HG02610 (cell line): ENCODE measurements around the gene KIAA1671.

Source experiments
- ATAC-seq: cut with Tn5 transposase; IDR thresholded peaks from one replicate; pipeline ENCODE4 v1.9.1; 2021; ENCODE audit warnings: mild to moderate bottlenecking, moderate library complexity; ENCODE audit not compliant: unreplicated experiment

Gene KIAA1671

GRCh38 chr22:24977370-24978221, 25.1 kb downstream of the KIAA1671 start:
- no peak for ATAC-seq

GRCh38 chr22:24978308-24978707, 25.8 kb downstream of the KIAA1671 start:
- no peak for ATAC-seq

DNA sequence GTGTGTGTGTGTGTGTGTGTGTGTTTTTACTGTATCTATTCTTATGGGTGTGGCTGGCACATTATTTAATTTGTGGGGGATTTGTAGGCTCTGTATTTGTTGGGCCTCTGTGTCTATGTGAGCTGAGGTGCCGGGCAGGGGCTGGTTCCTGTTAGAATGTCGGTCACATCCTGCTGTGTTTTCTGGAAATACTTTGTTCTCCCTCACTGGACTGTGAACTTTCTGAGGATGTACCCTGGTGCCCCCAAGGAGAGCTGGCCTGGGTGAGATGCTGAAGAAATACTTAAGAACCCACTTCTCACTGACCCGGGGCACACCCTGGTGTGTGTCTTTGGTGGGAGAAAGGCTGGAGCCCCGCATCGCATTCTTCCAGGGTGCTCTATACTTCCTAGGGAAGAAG, 28.6 kb downstream of the KIAA1671 start:
- ATAC-seq, result no peak

DNA sequence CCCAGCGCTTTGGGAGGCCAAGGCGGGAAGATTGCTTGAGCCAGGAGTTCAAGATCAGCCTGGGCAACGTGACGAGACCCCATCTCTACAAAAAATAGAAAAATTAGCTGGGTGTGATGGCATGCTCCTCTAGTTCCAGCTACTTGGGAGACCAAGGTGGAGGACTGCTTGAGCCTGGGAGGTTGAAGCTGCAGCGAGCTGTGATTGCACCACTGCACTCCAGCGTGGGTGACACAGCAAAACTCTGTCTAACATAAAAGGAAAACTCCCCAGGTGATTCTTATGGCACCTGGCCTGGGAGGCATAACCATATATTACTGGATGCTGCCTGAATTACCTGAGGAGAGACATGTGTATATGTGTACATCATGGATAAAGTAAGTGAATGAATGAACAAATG, 29.1 kb downstream of the KIAA1671 start:
- no peak for ATAC-seq

DNA sequence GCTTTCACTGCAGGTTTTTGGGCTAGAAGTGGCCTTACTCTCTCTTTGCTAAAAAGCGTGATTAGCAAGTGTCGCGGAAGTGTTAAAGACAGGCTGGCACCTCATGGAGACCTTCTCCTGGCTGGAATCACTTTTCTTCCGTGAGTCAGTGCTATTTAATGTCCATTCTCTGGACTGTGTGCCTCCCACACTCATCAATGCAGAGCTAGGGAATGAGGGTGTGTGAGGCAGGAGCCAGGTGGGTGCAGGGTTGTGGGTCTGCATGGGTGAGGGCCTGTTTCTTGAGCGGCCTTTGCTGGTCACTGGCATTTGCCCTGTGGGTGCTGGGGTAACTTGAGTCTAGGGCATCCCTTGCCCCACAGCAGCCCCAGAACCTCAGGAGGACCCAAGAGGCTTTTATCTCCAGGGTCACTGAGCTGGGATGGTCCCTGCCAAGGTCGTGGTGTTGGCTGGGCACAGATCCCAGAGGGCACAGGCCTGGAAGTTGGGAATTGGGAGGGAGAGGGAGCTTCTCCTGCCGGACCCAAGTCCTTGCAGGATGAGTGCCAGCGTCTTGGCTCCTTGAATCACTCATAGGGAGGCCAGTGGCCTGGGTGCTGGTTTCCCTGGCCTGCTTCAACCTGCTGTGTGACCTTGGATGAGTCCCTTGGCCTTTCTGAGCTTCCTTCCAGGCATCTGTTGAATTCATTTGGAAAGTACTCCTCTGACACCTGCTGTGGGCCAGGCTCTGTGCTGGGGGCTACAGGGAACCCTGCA, 30.0 kb downstream of the KIAA1671 start:
- ATAC-seq, result no peak

- no peak for ATAC-seq
Measured at GRCh38 chr22:24983151-24983550, 30.6 kb downstream of the KIAA1671 start.

DNA sequence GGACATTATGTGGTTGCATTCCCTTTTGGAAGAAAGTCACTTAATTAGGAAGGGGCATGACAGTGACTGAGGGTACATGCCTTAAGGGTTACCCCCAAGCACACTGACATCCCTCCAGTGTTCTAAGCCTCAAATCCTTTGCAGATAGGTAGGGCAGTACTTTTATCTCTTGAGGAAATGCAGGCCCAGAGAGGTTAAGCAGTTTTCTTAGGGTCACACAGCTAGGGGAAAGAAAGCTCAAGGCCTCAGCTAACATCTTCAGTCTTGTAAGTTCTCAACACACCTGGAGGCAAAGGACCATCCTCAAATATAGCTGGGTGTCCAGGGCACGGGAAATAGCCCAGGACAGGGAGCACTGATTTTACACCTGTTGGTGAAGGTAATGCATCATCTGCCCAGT, 31.6 kb downstream of the KIAA1671 start:
- ATAC-seq, result no peak

- ATAC-seq, result no peak
Measured at GRCh38 chr22:24985826-24986214, 33.3 kb downstream of the KIAA1671 start.

GRCh38 chr22:24986816-24987215, 34.3 kb downstream of the KIAA1671 start:
- no peak for ATAC-seq

DNA sequence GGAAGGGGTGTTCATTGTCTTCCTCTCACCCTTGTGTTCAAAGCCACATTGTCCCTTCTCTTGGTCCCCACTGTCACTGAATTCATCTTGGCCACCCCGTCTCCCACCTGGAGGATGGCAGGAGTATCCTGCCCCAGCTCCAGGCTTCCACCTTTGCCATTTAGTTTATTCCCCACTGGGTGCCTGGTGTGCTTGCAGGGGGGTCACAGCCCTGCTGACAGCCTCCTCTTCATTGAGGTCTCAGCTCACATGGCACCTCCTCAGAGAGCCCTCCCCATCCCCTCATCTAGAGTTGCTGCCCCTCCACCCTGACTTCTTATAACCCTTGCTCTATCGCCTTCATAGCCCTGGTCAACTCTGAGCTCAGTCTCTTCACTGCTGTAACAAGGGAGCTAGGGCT, 36.6 kb downstream of the KIAA1671 start:
- ATAC-seq, result no peak

DNA sequence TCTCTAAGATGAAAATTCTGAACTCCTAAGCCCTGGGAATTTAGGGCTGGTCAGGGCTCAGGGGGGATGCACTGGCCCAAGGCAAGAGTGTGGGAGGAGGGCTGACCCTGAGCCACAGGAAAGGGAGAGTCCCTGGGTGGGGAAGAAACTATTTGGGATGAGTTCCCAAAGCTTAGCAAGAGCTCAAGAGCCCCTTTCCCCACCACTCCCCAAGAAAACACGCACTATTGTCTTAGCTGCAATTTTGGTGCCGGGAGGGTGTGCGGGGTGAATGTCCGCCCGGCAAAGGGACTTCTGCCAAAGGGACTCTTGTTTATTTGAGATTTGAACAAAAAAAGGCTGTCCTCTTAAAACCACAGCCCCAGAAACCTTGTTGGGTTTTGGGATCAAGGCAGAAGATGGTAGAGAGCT, 37.0 kb downstream of the KIAA1671 start:
- no peak for ATAC-seq

DNA sequence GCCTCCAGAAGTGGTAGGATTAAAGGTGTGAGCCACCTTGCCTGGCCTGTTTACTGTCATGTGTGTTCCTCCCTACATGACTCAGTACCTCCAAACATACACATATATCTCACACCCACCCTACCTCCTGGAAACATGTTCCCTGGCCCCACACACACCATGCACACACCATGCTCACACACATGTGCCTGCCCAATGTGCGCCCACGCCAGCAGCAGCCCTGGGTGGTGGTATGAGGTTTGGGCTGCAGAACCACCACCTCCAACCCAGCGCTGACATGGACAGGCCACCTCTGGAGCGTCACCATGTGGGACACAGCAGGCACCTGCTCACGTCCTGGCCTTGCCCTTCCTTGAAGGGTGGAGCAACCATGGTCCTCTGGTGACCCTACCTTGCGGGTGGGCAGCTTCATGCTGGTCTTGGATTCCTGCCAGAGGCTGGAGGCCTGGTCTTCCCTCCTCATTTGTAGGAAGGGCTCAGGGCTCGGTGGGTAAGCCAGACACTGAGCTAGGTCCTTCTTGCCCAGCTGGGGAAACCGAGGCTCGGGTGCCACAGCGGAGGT, 37.9 kb downstream of the KIAA1671 start:
- no peak for ATAC-seq

DNA sequence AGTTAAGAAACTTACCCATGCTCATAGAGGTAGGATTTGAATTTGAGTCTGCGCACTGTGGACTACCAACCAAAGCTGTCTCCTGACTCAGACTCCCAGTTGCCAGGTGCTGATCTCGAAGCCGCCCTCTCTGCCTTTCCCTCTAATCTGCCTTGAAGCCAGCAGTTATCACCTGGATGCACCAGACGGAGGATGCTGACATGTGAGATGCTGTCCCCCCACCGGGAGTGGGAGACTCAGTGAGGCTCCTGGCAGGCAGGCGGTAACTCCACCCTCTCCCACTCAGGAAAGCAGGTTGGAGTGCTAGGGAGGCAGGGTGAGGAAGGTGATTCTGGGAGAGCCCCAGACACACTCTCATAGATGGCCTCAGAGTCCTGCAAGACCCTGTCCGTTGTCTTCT, 40.4 kb downstream of the KIAA1671 start:
- ATAC-seq, result no peak

DNA sequence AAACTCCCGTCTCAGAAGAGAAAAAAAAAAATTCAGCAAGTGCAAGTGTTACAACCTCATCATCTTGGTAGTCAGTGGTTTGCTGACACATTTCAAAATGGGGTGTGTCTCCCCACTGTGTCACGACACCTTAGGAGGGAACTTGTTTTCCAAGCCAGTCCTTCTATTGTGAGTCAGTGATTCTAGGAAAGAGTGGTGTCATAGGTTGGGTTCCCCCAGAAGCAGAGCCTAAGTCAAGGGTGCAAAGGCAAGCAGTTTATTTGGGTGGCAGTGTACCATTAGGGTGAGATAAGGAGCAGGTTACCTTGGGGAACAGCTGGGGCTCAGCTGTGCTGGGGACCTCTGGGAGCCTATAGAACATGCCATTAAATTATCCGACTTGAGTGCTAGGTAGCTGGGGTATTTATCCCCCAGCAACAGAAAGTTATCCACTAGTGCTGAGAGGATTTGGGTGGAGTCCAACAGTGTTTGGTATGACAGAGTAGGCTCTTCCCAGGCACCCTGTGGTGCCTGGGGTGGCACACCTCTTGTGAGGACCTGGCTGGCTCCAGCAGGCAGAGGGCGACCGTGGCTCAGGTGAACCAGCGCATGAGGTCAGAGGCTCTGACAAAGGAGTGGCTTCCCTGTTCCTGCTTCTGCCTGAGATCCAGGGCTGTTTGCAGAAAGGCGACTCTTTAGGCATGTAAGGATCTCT, 41.7 kb downstream of the KIAA1671 start:
- ATAC-seq, result no peak

GRCh38 chr22:24995649-24996180, 43.2 kb downstream of the KIAA1671 start:
- no peak for ATAC-seq

DNA sequence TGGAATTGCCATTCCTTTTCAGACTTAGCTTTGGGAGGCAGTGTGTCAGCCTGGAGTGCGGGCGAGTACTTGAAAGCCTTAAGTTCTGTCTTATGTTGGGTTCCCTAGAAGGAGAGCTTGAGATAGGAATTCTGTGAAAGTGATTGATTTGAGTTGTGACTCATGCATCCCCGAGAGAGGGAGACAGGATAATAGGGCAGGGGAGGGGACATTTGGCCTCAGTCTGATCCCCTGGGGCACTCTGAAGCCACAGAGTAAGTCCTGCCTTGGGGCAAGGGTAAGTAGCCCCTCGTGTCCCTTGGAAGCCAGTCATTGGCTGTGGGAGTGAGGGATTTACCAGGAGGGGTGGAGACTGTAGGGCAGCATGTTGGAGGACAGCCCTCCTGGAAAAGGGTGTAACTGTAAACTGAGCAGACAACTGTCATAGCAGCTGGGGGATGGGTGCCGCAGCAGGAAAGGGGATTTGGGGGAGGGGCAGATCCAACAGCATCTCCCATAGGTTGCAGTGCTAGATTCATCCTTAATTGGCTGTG, 44.0 kb downstream of the KIAA1671 start:
- no peak for ATAC-seq

GRCh38 chr22:24997023-24997422, 44.5 kb downstream of the KIAA1671 start:
- no peak for ATAC-seq

DNA sequence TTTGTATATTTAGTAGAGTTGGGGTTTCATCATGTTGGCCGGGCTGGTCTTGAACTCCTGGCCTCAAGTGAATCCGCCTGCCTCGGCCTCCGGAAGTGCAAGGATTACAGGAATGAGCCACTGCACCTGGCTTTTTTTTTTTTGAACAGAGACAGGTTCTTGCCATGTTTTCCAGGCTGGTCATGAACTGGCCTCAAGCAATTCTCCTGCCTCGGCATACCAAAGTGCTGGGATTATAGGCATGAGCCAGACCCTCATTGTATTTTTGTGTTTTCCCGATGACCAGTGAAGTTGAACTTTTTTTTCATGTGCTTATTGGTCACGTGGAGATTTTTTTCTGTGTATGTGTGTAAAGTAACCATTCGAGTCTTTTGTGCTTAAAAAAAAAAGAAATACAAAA, 48.2 kb downstream of the KIAA1671 start:
- no peak for ATAC-seq

- no peak for ATAC-seq
Measured at GRCh38 chr22:25002241-25002985, 49.9 kb downstream of the KIAA1671 start.

DNA sequence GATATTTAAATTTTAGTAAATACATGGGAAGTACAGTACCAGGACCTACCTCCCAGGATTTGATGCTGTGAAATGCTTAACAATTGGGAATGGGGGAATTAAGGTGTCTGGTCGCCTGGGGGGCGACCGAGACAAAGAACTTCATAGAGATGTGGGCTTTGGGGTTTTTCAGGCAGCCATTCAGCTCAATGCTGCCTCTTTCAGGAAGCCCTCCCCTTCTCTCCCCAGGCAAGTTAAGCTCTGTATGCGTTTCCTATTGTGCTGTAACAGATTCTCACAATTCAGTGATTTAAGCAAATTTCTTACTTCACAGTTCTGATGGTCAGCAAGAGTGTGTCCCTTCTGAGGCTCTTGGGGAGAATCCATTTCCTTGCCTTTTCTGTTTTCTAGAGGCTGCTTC, 53.8 kb downstream of the KIAA1671 start:
- no peak for ATAC-seq
